ENCODE results near the gene AOPEP.
A peak's percentile ranks its signal among the peaks of the same experiment; 100 is the strongest.
"Not testable (repeated sequence)": the region's sequence is repeated elsewhere in the genome, so short reads cannot be mapped to it uniquely, and the experiment has no call there.

The AOPEP gene

DNA sequence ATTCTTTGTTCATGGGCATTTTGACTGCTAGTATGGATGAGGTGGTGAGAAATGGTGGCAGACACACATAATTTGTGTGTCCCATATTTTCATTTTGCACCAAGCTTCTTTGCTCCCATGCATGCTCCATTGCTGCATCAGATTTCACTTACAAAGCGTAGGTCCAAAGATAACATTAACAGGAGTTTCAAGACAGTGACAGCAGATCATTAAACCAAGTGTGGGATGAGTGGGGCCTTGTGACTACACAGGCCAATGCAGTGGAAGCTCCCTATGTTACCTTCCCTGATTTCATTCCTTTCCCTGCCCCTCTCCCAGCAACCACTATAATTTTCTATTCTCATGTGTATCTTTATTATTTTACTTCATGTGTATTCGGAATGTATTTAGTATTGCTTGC is 142.0 kb downstream of the AOPEP start:
- H3K4me3 Mint-ChIP-seq = no peak overlapping the region
- H3K4me1 Mint-ChIP-seq = peaks cover 33% of the 10 kb centered on the region
- no peaks in the 10 kb centered on the region for H3K27me3 Mint-ChIP-seq
- no peak overlapping the region for H3K27ac Mint-ChIP-seq (ENCODE audit: low read depth)
- ATAC-seq (replicated peaks; ENCODE audit: extremely low read depth, poor library complexity, severe bottlenecking) = no peak
- H3K36me3 Mint-ChIP-seq (ENCODE audit: insufficient read depth) = peaks cover 2% of the 10 kb centered on the region
- H3K9me3 Mint-ChIP-seq = peaks cover 6% of the 10 kb centered on the region
- no peak for DNase-seq (ENCODE audit: low spot score in 2 of 2)

DNA sequence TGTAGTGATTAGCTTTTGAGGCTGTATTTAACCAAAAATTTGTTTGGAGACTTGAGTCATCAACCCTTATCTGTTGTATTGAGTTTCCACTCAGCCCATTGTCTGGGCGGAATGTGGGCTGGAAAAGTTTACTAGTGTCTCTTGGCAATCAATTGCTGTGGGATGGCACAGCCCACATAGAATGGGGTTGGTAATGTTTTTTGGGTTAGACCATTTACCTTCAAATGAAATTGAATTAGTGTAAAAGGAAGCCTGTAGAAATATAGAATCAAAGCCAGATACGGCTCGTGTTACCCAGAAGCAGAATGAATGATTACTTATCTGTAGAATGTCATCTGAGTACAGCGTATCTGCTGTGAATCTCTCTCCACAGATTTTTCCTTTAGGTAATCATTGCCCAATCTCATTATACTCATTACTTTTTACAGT is 142.9 kb downstream of the AOPEP start:
- no peak for ATAC-seq (replicated peaks; ENCODE audit: extremely low read depth, poor library complexity, severe bottlenecking)
- peaks cover 6% of the 10 kb centered on the region for H3K9me3 Mint-ChIP-seq

DNA sequence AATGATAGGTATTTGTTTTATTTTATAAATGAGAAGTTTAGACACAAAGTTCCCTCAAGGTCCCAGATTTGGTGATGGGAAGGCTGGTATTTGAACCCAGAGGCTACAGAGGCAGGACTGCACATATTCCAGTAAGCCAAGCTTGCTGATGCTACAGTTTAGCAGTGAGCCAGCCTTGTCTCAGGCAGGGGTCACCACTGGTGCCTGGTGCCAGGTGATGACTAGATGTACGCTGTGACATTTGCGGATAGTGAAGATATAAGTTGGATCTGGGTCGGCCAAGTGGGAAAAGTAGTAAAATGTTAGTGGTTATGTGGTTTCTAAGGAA is 143.9 kb downstream of the AOPEP start:
- H3K27me3 Mint-ChIP-seq = no peaks in the 10 kb centered on the region
- DNase-seq (ENCODE audit: low spot score in 2 of 2) (no peak), ATAC-seq (replicated peaks; ENCODE audit: extremely low read depth, poor library complexity, severe bottlenecking) (no peak)
- peaks cover 6% of the 10 kb centered on the region for H3K9me3 Mint-ChIP-seq
- H3K4me3 Mint-ChIP-seq = no peak overlapping the region
- peak overlapping the region; percentile 88 for H3K27ac Mint-ChIP-seq (ENCODE audit: low read depth)
- peaks cover 2% of the 10 kb centered on the region for H3K36me3 Mint-ChIP-seq (ENCODE audit: insufficient read depth)
- peaks cover 22% of the 10 kb centered on the region for H3K4me1 Mint-ChIP-seq

More for the DNA sequence above, 142.9 kb downstream of the AOPEP start:
- Mint-ChIP-seq H3K27me3 (no peaks in the 10 kb centered on the region), H3K4me3 (no peak overlapping the region), H3K27ac (ENCODE audit: low read depth) (no peak overlapping the region), H3K36me3 (ENCODE audit: insufficient read depth) (peaks cover 2% of the 10 kb centered on the region), H3K4me1 (peaks cover 23% of the 10 kb centered on the region)
- no peak for DNase-seq (ENCODE audit: low spot score in 2 of 2)

DNA sequence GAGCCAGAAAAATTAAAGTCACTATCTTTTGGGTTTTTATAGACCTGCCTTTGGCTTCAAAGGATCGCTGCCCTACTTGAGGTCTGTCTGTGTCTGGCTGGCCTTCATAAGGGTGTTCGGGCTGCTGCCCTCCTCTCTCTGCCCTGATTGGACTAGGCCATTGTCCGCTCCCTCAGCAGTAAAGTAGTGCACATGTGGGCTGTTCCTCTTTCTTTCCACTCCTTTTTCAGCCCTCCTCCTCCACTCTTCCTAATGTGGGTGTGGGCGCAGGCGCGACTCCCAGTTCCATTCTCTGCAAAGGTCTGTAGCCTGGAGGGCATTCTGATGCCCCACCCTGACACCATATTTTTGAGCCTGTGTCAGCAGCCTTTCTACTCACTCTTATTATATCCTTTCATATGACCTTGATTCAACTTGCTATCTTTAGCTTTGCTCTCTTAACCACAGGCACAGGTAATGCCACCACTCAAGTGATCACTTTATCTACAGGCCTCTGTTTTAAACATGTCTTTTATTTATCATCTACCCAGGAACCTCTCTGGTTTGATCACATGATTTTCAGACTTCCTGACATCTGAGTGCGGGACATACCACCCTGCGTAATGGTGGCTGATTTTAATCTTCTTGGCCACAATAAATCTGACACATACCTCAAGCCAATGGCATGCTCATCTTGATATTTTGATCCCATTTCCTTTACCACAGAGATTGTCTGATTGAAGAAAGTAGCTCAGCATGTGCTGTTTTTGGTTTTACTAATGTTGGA is 144.5 kb downstream of the AOPEP start:
- ATAC-seq (replicated peaks; ENCODE audit: extremely low read depth, poor library complexity, severe bottlenecking) (peak; percentile 98), DNase-seq (ENCODE audit: low spot score in 2 of 2) (peak; percentile 23 to 58)
- Mint-ChIP-seq H3K27ac (ENCODE audit: low read depth) (peak overlapping the region; percentile 88), H3K36me3 (ENCODE audit: insufficient read depth) (peaks cover 2% of the 10 kb centered on the region), H3K4me3 (peak overlapping the region; percentile 56), H3K27me3 (no peaks in the 10 kb centered on the region), H3K4me1 (peaks cover 22% of the 10 kb centered on the region), H3K9me3 (peaks cover 6% of the 10 kb centered on the region)

DNA sequence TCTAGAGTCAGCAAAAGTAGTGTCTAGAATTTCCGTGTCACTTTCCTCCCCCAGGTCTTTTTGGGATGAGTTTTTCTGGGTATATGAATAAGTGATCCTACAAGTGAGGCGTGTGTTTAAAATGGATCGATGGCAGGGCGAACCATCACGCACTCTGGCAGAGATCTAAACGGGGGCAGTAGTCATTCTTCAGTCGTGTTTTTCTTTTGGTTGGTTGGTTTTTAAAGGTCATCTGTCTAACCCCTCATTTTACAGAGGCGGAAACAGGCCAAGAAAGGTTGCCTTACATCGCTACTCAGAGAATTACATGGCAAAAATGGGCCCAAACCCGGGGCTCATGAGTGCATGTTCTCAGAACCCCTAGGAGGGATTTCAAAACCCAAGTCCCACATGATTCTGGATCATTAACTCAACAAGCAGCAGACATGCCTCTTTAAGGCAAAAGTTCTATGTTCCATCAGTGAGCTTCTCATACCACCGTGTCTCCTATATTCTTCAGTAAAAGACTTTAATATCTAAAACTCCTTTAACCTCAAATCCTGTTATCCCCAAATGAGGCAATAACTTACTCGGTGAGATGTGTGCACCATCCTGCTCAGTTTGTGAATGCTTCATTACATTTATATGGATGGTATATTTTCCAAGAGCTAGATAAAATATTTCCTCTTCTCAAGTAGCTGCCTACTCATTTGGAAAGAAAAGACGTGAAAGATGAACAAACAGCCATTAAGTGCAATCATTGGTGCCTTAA is 145.8 kb downstream of the AOPEP start:
- ATAC-seq (replicated peaks; ENCODE audit: extremely low read depth, poor library complexity, severe bottlenecking) (no peak), DNase-seq (ENCODE audit: low spot score in 2 of 2) (no peak)
- Mint-ChIP-seq H3K36me3 (ENCODE audit: insufficient read depth) (peaks cover 2% of the 10 kb centered on the region), H3K27me3 (no peaks in the 10 kb centered on the region), H3K4me1 (peaks cover 22% of the 10 kb centered on the region), H3K27ac (ENCODE audit: low read depth) (peak overlapping the region; percentile 88), H3K4me3 (no peak overlapping the region), H3K9me3 (peaks cover 6% of the 10 kb centered on the region)

DNA sequence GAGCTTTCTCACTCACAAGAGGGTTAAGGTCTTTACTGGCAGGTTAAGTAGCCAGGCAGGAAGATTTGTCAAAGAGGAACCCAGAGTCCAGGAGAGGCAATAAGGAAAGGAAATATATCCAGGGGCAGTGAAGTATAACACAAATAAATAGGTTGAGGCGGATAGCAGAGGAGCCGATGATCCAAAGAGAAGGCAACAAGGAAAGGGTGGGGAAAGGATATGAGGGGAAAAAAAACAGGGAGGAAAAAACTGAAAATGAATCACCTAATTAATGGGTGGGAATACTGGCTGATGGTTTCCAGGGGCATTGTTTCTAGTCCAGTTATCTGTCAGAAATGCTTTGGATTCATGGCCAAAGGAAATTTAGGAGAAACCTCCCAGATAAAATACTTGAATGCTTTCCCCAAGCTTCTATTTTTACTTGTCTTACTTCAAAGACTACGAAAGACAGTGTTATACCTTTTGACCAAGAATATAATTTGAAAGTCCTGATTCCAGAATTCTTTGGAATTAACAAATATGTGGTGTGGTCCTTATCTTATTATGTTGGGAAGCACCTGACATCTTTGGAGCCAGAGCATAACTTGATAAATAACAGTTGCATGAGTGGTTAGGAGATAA is 146.5 kb downstream of the AOPEP start:
- Mint-ChIP-seq H3K27ac (ENCODE audit: low read depth) (no peak overlapping the region), H3K36me3 (ENCODE audit: insufficient read depth) (peaks cover 2% of the 10 kb centered on the region), H3K4me1 (peaks cover 22% of the 10 kb centered on the region), H3K27me3 (no peaks in the 10 kb centered on the region), H3K4me3 (no peak overlapping the region), H3K9me3 (peaks cover 6% of the 10 kb centered on the region)
- DNase-seq (ENCODE audit: low spot score in 2 of 2) = no peak
- no peak for ATAC-seq (replicated peaks; ENCODE audit: extremely low read depth, poor library complexity, severe bottlenecking)

DNA sequence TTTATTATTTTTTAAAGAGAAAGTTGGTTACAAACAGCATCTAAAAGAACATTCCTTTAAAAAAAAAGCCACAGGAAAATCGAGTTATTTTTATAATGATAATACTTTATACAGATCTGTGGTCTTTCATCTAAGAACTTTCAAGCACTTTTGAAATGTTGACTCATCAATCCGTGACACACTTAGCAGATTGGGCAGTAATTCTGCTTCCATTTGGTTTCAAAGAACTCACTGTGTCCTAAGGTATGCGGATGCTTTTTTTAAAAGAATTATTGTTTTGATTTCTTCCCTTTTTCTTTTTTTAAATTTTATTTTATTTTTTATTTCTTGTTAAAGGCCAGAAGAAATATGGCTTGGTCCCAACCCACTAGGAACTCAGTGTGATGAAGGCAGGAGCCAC is 147.8 kb downstream of the AOPEP start:
- Mint-ChIP-seq H3K4me1 (peaks cover 34% of the 10 kb centered on the region), H3K36me3 (ENCODE audit: insufficient read depth) (peaks cover 2% of the 10 kb centered on the region), H3K4me3 (no peak overlapping the region), H3K27me3 (no peaks in the 10 kb centered on the region), H3K9me3 (peaks cover 6% of the 10 kb centered on the region), H3K27ac (ENCODE audit: low read depth) (no peak overlapping the region)
- DNase-seq (ENCODE audit: low spot score in 2 of 2) (no peak), ATAC-seq (replicated peaks; ENCODE audit: extremely low read depth, poor library complexity, severe bottlenecking) (no peak)

DNA sequence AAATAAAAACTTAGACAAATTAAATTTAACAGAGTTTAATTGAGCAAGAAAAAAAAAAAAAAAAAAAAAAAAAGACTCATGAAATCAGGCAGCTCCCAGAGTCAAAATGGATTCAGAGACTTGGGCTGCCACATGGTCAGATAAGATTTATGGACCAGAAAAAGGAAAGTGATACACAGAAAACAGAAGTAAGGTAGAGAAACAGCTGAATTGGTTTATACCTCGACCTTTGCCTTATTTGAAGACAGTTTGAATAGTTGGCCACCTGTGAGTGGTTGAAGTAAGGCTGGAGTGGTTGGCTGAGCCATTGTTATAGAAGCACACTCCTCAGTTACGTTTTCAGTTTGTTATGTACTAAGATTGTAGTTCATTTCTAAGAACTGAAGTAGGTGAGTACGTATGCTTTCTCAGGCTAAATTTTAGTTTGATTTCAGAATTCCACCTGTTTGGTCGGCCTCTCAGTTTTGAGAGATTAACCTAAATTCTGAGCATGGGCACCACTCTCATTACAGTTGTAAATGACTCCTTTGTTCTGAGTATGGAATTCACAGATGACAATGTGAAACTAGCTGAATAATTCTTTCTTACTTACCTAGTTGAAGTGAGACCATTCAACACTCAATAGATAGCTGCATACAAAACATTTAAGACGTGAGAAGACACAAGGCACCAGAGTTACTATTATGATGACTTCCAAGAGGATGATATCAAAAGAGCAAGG is 149.0 kb downstream of the AOPEP start:
- Mint-ChIP-seq H3K27ac (ENCODE audit: low read depth) (no peak overlapping the region), H3K36me3 (ENCODE audit: insufficient read depth) (peaks cover 2% of the 10 kb centered on the region), H3K27me3 (no peaks in the 10 kb centered on the region), H3K9me3 (peaks cover 6% of the 10 kb centered on the region), H3K4me3 (no peak overlapping the region), H3K4me1 (peaks cover 29% of the 10 kb centered on the region)
- ATAC-seq (replicated peaks; ENCODE audit: extremely low read depth, poor library complexity, severe bottlenecking) = no peak
- DNase-seq (ENCODE audit: low spot score in 2 of 2) = no peak

DNA sequence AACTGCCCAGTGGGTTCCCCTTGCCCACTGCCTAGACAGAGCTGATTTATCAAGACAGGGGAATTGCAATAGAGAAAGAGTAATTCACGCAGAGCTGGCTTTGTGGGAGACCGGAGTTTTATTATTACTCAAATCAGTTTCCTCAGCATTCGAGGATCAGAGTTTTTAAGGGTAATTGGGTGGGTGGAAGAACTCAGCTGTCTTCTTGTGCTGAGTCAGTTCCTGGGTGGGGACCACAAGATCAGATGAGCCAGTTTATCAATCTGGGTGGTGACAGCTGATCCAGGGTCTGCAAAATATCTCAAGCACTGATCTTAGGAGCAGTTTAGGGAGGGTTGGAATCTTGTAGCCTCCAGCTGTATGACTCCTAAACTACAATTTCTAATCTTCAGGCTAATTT is 152.3 kb downstream of the AOPEP start:
- H3K9me3 Mint-ChIP-seq; ATAC-seq (replicated peaks; ENCODE audit: extremely low read depth, poor library complexity, severe bottlenecking); H3K27me3 Mint-ChIP-seq; DNase-seq (ENCODE audit: low spot score in 2 of 2); H3K36me3 Mint-ChIP-seq (ENCODE audit: insufficient read depth): not testable (repeated sequence)
- Mint-ChIP-seq H3K4me3 (peak overlapping the region; percentile 36), H3K4me1 (peaks cover 12% of the 10 kb centered on the region), H3K27ac (ENCODE audit: low read depth) (peak overlapping the region; percentile 55)

DNA sequence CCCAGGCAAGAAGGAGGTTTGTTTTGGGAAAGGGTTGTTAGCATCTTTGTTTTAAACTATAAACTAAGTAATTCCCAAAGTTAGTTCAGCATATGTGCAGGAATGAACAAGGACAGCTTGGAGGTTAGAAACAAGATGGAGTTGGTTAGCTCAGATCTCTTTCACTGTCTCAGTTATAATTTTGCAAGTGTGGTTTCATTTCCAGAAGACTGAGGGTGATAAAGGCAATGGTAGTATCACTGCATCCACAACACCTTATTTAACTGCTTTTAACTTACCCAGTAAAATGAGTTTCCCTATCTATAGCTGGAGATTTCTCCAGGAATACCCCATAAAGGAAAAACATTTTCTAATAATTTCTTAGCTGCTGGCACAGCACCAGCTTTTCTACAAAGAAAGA is 152.7 kb downstream of the AOPEP start:
- no peaks in the 10 kb centered on the region for H3K9me3 Mint-ChIP-seq
- peak overlapping the region; percentile 36 for H3K4me3 Mint-ChIP-seq
- ATAC-seq (replicated peaks; ENCODE audit: extremely low read depth, poor library complexity, severe bottlenecking) (no peak), DNase-seq (ENCODE audit: low spot score in 2 of 2) (no peak)
- peak overlapping the region; percentile 55 for H3K27ac Mint-ChIP-seq (ENCODE audit: low read depth)
- H3K36me3 Mint-ChIP-seq (ENCODE audit: insufficient read depth) = no peaks in the 10 kb centered on the region
- H3K27me3 Mint-ChIP-seq = no peaks in the 10 kb centered on the region
- H3K4me1 Mint-ChIP-seq = peaks cover 12% of the 10 kb centered on the region

DNA sequence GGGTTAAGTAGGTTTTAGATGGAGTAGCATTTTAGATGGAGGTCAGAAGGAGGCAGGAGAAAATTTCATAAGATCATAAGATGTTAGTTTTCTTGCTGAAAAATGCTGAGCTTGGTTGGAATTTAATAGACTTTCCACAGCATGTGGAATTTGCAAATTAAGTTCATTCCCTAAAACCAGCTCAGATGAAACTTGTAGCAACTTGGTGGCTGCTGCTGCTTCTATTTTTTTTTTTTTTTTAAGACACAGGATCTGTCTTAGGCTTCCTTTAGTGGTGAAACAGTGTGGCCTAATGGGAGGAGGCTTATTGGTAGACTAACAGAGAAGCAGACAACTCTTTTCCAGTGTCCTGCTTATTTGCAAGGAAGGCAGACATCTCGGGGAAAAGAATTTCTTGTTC is 154.5 kb downstream of the AOPEP start:
- Mint-ChIP-seq H3K36me3 (ENCODE audit: insufficient read depth) (no peaks in the 10 kb centered on the region), H3K4me3 (no peak overlapping the region), H3K27me3 (no peaks in the 10 kb centered on the region), H3K4me1 (peaks cover 12% of the 10 kb centered on the region), H3K9me3 (no peaks in the 10 kb centered on the region), H3K27ac (ENCODE audit: low read depth) (no peak overlapping the region)
- ATAC-seq (replicated peaks; ENCODE audit: extremely low read depth, poor library complexity, severe bottlenecking) (no peak), DNase-seq (ENCODE audit: low spot score in 2 of 2) (no peak)

DNA sequence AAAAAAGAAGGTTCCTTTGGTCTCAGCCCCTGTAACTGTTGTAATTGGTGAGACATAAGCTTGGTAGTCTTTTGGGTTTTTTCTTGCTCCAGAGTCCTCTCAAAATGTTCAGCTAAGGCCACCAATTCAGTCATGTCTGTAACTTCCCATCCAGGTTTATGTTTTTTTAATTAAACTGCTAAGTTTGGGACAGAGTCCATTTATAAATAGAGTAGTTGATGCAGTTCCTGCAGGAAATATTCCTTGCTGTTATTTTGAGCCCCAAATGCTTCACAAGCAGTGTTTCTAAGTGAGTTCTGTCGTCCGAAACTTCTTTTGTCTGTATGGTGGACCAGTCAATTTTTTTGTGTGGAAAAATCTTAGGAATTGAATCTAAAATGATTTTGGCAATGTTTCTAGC is 155.0 kb downstream of the AOPEP start:
- Mint-ChIP-seq H3K27ac (ENCODE audit: low read depth) (no peak overlapping the region), H3K36me3 (ENCODE audit: insufficient read depth) (no peaks in the 10 kb centered on the region), H3K4me3 (no peak overlapping the region), H3K27me3 (no peaks in the 10 kb centered on the region), H3K9me3 (no peaks in the 10 kb centered on the region), H3K4me1 (peaks cover 12% of the 10 kb centered on the region)
- no peak for DNase-seq (ENCODE audit: low spot score in 2 of 2)
- ATAC-seq (replicated peaks; ENCODE audit: extremely low read depth, poor library complexity, severe bottlenecking) = no peak

All from central memory CD8-positive, alpha-beta T cell (primary cell).